Activated CD8-positive, alpha-beta memory T cell treated with anti-CD3 and anti-CD28 coated beads, Interleukin-2, amount 50 U/mL, for 4 hours (primary cell): ENCODE data around the gene TMSB10.

Experiments
- DNase-seq: peaks from one replicate; pipeline ENCODE4 v3.0.0-alpha.2; 2020

TMSB10 gene

GRCh38 chr2:84880645-84881521, 24.6 kb upstream of the TMSB10 start, which contains the start of gene TRABD2A:
TSS of gene TRABD2A (minus strand) at chr2:84881084. CDS start at chr2:84881039, 45 bp downstream.
- peak; percentile 62 for DNase-seq

DNA sequence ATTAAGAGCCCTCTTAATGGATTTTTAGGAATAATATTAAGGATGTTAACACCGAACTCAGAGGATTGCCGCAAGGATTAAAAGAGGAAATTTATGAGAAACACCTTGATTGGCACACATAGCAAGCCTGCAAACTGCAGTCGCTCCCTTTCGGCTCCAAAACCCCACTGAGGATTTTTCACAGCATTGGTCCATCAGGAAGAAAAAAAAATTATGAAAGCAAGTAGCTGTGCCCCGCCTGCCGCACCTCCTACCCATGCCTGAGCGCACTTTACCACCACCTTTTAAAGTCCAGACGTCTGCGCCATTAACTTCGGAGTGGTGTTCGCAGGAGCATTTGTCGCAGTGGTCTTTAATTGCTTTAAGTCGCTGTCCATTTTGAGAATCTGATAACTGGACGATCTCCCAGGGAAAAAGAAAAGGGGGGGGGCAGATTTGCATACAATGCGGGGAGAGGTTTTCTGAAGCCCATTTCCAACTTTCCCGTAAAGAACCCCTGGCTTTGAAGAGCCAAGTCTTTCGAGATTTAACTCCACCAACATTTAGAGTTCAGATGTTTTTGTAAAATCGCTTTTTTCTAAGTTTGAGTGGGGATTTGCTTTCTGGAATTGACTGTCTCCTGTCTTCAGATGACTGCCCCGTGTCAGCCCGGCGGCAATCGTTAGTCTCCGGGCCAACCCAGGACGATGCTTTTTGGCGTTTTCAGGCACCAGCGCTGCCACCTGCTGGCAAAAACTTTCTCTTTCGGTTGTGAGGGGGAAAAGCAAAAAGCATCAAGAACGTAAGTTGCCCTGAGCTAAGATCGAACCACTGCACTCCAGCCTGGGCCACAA, 23.7 kb upstream of the TMSB10 start:
- peak; percentile 86 for DNase-seq

- no peak for DNase-seq
These were observed 23.1 kb upstream of the TMSB10 start for GRCh38 chr2:84882414-84882738.

- no peak for DNase-seq
These were observed 22.5 kb upstream of the TMSB10 start for GRCh38 chr2:84882775-84883550.

GRCh38 chr2:84884449-84884848, 21.0 kb upstream of the TMSB10 start:
- DNase-seq = no peak

DNA sequence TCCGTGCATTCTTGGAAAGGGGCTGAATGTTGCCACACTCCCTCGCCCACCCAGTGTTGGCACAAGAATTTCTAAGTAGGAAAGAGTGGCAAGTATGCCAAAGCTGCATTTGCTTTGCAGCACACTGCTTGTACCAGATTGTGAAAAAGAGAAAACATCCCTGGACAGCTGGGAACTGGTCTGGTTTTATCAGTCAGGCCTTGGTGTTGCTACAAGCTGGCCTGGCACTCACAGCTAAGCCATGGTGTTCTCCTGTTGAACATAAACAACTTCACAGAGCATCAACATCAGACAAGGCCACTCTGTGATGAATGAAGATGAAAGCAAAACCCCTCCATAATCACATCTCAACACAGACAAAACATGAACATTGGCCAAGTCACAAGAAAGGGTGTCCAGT, 20.3 kb upstream of the TMSB10 start:
- no peak for DNase-seq

GRCh38 chr2:84886791-84887190, 18.7 kb upstream of the TMSB10 start:
- no peak for DNase-seq

GRCh38 chr2:84888401-84889276, 16.8 kb upstream of the TMSB10 start:
- DNase-seq = no peak

- no peak for DNase-seq
These were observed 16.1 kb upstream of the TMSB10 start for GRCh38 chr2:84889332-84889731.

DNA sequence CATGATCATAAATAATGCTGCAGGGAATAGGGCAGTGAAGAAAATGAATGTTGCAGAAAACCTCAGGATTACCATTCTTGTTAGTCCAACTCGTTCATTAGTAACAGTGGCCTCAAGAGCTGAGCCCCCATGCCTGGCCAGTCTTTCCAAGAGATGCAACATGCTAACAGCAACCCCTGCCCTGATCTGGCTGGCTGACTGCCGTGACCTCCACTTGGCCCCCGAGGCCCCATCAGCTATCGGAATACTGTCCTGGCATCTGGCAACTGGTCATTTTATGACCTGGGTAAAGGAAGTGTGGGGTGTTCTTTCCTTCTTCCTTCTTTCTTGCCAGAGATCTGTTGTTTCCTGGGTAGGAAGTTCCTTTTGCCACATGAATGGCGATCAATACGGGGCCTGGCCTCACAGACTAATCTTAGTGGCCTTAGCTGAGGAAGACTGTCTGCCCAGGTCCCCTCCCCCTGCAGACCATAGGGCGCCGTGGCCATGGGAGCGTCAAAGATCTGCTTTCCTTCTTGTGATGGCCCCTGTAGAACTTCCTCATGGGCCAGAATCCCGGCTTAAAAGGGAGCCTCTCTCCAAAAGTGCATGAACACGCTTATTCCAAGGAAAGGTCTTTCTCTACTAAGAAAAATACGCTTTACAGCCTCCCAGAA, 14.0 kb upstream of the TMSB10 start:
- no peak for DNase-seq

- no peak for DNase-seq
These were observed 11.3 kb upstream of the TMSB10 start for GRCh38 chr2:84894131-84894586.

GRCh38 chr2:84894758-84895520, 10.5 kb upstream of the TMSB10 start:
- DNase-seq = no peak

- no peak for DNase-seq
These were observed 8.9 kb upstream of the TMSB10 start for GRCh38 chr2:84896567-84896966.

DNA sequence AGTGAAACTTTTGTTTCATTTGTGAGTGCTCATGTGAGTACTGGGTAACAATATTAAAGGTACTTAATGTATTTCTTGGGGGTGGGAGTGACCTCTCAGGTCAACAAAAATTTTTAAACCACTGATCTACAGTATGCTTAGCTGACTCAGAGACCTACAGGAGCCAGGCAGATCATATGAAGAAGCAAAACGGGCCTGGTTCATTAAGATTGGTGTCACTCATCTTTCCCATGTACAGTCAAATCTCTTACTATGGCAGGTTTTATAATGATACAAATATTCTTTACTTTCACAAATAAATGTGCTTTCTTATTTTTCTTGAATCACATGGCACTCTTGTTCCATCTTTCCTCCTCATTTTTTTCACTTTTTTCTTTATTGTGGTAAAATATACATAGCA, 7.7 kb upstream of the TMSB10 start:
- DNase-seq = no peak

DNA sequence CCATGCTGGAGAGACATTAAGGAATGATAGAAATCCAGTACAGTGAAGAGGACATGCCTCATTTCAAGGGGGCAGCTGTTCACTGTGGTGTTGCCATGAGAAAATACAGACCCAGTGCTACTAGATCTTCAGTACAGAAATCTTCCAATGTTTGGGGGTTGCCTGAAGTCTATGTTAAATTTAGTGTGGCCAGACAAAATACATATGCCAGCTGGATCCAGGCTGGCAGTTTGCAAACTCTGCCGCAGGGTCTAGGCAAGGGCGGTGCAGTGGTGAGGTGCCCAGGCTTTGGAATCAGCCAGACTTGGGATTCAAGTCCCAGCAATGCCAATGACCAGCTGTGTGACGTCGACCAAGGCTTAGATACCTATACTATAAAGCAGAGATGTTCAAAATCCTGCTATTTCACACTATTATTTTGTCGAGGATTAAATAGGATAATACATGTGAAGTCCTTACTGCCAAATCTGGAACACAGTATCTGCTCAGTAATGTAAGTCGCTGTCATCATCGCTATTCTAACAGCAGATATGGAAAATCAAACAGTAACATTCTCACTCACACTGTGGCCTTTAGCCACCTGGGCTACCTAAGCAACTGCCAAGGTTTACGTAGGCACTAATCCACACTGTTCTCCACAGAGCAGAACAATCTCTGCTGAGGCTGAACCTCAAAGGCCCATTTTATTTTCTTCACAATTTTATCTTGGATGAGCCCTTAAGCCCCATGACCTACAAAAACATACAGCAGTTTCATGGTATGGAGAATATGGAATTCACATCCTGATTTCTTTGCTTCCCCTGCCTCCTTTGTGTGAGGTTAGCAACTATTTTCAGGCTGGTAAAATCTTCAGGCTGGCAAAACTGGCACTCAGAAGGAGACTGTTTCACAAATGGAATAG, 5.9 kb upstream of the TMSB10 start:
- DNase-seq = no peak

GRCh38 chr2:84900971-84901370, 4.5 kb upstream of the TMSB10 start:
- DNase-seq = no peak

DNA sequence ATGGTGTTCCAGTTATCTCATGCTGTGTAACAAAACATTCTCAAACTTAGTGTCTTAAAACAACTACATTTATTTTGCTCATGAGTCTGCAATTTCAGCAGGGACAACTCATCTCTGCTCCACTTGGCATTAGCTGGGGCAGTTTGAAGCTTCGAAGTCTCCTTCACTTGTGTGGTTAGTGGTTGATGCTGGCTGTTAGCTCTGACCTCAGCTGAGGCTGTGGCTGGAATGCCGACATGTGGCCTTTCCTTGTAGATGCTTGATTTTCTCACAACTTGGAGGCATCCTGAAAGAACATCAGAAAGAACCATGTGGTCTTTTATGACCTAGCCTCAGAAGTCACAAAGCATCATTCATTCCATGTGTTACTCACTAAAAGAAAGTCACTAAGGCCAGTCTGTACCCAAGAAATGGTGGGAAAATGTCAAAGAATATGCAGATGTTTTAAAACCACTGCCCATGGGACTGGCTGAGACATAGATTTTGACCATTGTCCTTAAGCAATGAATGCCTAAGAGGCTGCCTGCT, 3.8 kb upstream of the TMSB10 start:
- DNase-seq = no peak

- no peak for DNase-seq
These were observed 2.9 kb upstream of the TMSB10 start for GRCh38 chr2:84902526-84902925.

- no peak for DNase-seq
These were observed 1.3 kb upstream of the TMSB10 start for GRCh38 chr2:84904151-84904550.
